GM21360 (cell line): ENCODE results near the gene MAGEB1.

Experiments used
- ATAC-seq: cut with Tn5 transposase; IDR thresholded peaks from one replicate; pipeline ENCODE4 v1.9.1; 2021; ENCODE audit warnings: mild to moderate bottlenecking, moderate library complexity; ENCODE audit not compliant: unreplicated experiment

MAGEB1 gene

DNA sequence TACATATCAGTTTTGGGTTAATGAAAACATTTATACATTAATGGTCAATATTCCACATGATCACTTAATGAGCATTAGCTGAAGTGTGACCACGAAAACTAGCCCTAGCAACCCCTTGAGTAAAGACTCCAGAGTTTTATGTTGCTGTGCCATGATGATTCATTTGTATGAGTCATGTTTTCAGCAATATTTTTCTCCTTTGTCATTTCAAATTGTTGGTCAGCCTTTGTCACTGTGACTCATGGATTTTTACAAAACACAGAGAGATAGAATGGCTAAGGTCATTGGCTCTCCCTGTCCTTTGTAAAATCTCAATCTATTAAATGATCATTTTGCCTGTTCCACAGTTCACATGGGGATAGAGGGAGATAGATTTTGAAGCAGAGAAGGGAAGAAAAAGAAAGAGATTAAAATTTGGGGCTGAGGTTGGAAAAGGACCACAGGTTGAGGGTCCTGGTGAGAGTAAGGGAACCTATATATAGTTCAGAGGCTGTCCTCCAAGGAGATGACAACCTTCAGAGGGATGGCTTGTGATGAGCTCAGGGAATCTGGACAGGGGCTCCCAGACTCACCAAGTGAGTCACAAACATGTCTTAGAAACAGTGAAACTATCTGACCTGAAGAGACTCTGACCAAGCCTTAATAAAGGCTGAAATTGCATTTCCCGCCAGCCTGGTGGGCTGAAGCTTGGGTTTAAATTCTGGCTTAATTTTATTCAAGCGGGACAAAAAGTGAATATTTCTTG is 36.7 kb downstream of the MAGEB1 start:
- ATAC-seq: no peak

DNA sequence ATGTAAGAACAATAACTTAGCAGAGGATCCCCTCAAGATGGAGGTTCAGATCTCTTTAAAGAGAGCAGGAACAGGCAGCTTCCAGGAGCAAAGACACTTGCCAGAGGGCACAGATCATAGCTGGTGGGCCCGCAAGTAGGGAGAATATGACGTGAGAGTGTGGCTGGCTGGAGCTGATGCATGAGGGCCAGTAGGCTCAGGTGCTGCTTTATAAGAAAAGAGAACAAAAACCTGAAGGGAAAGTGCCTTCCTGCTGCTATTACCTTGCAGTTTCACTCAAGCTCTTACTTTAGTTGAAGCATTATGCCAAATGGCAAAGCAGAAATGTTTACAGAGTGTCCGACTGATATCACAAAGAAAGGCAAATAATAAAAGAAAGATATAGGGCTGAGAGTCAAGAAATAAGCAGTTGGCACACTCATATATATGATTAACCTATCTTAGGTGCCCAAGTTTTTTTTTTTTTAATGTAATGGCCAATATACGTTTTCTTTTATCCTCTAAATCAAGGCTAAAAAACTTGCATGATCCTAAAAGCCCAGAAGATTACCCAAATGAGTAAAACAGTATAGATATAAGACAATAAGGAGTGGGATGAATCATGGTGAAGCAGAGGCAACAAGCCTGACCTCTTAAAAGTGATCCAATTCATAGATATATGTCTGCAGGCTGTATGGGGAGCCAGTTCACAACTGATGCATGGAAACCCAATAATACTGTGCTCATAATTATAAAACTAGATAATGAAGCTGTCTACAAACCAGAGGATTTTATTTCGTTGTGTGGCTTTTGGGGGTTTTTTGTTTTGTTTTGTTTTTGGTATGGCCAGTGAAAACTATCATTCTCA is 49.7 kb downstream of the MAGEB1 start:
- ATAC-seq: no peak

DNA sequence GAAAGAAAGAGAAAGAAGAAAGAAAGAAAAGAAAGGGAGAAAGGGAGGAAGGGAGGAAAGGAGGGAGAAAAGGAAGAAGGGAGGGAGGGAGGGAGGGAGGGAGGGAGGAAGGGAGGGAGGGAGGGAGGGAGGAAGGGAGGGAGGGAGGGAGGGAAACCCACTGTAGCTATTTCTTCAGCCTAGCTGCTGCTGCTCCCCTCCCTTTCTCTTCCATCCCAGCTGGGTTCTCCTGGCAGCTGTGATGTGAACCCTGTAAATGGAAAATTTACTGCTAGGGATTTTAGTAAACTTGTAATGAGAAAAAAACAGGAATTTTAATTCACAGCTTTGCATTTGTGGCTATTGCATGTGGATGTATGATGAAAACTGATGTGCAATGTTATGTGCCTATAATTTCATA is 54.3 kb downstream of the MAGEB1 start:
- ATAC-seq: no peak
